GM23338 (cell line): ENCODE data around the gene PRCD.

Experiments used
- CREB1 ChIP-seq: fragments of 250-450 bp; sonication (Bioruptor Pico); IDR thresholded peaks from 2 replicates; pipeline ENCODE4 v1.5.0; 2020; ENCODE audit warnings: low read depth, mild to moderate bottlenecking, moderate library complexity
- EZH2 ChIP-seq: fragments of 200-600 bp; sonication (generic); IDR thresholded peaks from one replicate; pipeline ENCODE4 v1.8.0; 2017; ENCODE audit warnings: antibody characterized with exemption, mild to moderate bottlenecking, low read depth; ENCODE audit not compliant: unreplicated experiment
- TF ChIP-seq, protein P1 (sequence below), 2 experiments: fragments of 200-600 bp in 1 of 2; sonication (generic) in 1 of 2; conservative IDR thresholded peaks; 2 replicates each; pipeline versions ENCODE4 v1.5.1 to v1.6.1; 2016 to 2017; ENCODE audit warnings: antibody characterized with exemption in 2 of 2, low read depth in 2 of 2, mild to moderate bottlenecking in 2 of 2, moderate library complexity in 1 of 2
- TF ChIP-seq, protein P2 (sequence below): IDR thresholded peaks from one replicate; pipeline ENCODE4 v1.6.1; 2018; ENCODE audit warnings: antibody characterized with exemption; ENCODE audit not compliant: unreplicated experiment

- TF ChIP-seq, protein P1, sequence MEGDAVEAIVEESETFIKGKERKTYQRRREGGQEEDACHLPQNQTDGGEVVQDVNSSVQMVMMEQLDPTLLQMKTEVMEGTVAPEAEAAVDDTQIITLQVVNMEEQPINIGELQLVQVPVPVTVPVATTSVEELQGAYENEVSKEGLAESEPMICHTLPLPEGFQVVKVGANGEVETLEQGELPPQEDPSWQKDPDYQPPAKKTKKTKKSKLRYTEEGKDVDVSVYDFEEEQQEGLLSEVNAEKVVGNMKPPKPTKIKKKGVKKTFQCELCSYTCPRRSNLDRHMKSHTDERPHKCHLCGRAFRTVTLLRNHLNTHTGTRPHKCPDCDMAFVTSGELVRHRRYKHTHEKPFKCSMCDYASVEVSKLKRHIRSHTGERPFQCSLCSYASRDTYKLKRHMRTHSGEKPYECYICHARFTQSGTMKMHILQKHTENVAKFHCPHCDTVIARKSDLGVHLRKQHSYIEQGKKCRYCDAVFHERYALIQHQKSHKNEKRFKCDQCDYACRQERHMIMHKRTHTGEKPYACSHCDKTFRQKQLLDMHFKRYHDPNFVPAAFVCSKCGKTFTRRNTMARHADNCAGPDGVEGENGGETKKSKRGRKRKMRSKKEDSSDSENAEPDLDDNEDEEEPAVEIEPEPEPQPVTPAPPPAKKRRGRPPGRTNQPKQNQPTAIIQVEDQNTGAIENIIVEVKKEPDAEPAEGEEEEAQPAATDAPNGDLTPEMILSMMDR (conservative IDR thresholded peaks at IDR 0.05; ENCODE audit: low read depth in 2 of 2), result no peak
- no peak for TF ChIP-seq CREB1 (CRISPR knock-in tag)
- TF ChIP-seq, protein P2, sequence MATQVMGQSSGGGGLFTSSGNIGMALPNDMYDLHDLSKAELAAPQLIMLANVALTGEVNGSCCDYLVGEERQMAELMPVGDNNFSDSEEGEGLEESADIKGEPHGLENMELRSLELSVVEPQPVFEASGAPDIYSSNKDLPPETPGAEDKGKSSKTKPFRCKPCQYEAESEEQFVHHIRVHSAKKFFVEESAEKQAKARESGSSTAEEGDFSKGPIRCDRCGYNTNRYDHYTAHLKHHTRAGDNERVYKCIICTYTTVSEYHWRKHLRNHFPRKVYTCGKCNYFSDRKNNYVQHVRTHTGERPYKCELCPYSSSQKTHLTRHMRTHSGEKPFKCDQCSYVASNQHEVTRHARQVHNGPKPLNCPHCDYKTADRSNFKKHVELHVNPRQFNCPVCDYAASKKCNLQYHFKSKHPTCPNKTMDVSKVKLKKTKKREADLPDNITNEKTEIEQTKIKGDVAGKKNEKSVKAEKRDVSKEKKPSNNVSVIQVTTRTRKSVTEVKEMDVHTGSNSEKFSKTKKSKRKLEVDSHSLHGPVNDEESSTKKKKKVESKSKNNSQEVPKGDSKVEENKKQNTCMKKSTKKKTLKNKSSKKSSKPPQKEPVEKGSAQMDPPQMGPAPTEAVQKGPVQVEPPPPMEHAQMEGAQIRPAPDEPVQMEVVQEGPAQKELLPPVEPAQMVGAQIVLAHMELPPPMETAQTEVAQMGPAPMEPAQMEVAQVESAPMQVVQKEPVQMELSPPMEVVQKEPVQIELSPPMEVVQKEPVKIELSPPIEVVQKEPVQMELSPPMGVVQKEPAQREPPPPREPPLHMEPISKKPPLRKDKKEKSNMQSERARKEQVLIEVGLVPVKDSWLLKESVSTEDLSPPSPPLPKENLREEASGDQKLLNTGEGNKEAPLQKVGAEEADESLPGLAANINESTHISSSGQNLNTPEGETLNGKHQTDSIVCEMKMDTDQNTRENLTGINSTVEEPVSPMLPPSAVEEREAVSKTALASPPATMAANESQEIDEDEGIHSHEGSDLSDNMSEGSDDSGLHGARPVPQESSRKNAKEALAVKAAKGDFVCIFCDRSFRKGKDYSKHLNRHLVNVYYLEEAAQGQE, result no peak
- no peak for TF ChIP-seq EZH2
These were observed 788 bp upstream of the PRCD start for GRCh38 chr17:76538941-76539570.
